HTR-8/SVneo (cell line): ENCODE measurements around the gene LRP8.

ENCODE experiments used
- DNase-seq: peaks from one replicate; pipeline ENCODE4 v3.0.0; 2011; ENCODE audit warnings: low spot score, mixed read lengths; ENCODE audit not compliant: insufficient read length
- FAIRE-seq: peaks from 2 replicates; lab custom pipeline; 2011; peaks lifted over from hg19 to GRCh38; lab: Jason Lieb, UNC

LRP8 gene

DNA sequence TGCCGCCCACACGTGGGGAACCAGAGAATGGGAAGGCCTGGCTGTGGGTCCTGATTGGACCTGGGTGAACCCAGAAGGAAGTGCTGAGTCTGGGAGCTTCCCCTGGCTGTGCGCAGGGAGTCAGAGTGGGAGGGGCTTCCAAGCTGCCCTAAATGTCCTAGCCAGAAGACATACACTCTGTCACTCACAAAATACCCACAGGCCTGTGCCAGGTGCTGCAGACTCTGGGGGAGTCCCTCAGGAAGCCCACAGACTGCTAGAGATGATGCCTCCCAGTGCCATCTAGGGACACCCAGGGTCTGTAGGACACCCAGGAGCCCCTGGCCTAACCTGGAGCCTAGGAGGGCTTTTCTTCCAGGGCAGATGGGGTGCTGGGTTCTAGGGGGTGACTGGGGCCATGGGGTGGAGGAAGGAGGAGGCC, 33.7 kb upstream of the LRP8 start:
- FAIRE-seq, result no peak
- no peak for DNase-seq

DNA sequence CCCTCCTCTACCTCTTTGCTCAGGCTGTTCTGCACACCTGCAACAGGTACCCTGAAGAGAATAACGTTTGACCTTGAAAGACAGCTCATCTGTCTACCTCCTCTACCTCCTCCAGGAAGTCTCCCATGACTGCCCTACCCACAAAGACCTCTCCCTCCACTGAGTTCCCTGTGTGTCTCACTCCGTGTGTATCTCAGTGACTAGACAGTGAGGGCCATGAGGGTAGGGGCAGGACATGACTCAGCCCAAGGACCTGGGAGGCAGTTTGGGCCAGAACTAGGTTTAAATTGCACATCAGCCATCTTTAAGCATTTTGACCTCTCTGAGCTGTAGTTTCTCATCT, 32.0 kb upstream of the LRP8 start:
- no peak for DNase-seq
- no peak for FAIRE-seq

DNA sequence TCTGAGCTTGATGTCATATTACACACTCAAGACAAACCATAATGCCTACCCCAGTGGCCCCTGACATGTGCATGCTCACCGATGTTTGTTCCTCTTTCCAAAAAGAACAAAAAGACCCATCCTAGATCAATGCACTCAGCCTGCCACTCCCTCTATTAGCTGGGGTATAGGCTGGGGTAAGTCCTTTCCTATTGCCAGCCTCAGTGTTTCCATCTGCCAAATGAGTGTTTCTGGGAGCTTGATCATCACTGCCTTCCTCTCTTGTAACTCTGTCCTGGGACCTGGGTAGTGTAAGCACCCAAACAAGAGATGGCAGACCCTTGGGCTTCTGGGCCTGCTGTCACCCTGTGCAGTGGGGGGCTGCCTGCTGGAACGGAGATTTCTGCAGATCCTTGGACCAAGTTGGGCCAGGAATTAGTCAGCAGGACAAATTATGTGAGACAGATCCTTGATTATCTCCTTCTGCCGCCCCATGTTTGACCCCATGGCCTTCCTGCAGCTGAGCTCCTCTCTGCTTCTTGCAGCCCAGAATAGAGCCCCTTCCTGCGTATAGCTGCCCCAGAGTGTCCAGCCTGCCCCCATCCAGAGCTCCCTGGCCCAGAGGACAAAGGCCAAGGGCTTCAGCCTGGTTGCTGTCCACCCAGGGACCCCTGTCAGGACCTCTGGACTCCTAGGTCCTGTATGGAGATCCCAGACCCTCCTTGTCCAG, 31.5 kb upstream of the LRP8 start:
- FAIRE-seq (no peak), DNase-seq (no peak)

DNA sequence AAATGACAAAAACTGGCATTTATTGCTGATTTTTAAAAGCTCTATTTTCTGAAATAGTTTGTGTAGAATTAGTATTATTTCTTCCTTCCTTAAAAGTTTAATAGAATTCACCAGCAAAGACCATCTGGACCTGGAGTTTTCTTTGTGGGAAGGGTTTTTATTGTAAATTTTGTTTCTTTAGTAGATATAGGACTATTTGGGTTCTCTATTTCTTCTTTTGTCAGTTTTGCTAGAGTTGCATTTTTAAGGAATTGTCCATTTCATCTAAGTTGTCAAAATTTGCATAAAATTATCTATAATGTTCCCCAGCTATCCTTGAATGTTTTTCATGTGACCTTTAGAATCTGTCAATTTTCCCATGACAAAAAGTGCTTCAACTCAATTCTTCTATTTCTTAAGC, 28.8 kb upstream of the LRP8 start:
- DNase-seq (no peak), FAIRE-seq (no peak)

DNA sequence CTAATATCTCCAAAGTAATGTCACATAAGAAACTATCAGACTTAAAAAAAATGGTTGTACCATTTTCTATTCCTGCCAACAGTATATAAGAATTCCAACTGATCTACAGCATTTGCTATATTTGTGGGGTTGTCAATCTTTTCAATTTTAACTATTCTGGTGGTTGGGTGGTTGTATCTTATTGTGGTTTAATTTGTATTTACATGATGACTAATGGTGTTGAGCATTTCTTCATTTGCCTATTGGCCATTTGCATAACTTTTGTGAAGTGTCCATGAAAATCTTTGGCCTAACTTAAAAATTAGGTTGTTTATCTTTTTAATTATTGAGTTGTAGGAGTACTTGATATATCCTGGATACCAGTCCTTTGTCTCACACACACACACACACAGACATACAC, 26.2 kb upstream of the LRP8 start:
- DNase-seq (no peak), FAIRE-seq (no peak)

DNA sequence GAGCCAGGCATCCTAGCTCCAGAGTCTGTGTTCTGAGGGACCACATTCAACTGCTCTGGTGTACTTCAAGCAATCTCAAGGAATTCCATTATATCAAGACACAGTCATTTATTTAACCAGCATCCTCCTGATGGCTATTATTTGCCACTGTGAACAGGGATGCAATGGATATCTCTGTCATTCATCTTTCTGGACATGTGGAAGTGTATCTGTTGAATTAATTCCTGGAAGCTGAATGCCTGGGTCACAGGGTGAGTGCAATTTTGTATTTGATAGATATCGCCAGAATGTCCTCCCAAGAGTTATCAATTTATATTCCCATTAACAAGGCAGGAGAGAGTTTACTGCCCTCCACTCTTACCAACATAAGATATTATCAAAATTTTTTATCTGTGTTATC, 24.7 kb upstream of the LRP8 start:
- FAIRE-seq (no peak), DNase-seq (no peak)

DNA sequence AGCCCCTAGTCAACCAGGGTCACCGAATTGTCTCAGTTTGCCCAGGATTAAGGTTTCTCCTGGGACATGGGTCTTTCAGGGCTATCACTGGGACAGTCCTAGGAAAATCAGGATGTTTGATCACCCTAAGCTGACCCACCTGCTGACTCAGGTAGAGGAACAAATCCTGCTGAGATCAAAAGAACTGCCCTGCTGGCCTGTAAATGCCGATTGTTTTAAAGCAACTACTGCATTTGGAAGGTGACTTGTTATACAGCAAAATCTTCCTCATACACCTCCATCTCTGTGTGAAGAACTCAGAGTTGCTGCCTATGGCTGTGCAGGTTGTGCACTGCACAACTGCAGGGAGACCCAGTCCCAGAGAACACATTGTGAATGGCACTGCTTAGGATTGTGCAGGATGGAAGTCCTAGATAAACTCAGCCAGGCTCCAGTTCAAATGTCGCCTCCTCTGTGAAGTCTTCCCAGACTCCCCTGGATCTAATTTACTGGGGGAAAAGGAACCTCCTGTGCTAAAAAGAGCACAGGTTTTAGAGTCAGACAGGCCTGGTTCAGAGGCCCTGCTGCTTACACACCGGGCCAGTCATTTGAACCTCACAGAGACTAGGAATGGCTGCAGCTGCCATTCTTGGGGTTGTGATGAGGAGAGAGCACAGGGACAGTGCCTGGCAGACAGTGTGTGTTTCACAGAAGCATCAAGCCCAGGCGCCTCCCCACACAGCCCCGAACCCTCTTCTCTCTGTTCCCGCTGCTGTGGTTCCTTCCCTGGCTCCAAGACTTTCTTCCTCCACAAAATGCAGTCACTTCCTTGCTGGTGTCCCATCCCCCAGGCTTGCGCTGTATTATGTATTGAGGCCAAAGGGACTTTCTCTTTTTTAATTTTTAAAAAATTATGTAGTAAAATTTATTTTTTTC, 23.2 kb upstream of the LRP8 start:
- FAIRE-seq (no peak), DNase-seq (no peak)

DNA sequence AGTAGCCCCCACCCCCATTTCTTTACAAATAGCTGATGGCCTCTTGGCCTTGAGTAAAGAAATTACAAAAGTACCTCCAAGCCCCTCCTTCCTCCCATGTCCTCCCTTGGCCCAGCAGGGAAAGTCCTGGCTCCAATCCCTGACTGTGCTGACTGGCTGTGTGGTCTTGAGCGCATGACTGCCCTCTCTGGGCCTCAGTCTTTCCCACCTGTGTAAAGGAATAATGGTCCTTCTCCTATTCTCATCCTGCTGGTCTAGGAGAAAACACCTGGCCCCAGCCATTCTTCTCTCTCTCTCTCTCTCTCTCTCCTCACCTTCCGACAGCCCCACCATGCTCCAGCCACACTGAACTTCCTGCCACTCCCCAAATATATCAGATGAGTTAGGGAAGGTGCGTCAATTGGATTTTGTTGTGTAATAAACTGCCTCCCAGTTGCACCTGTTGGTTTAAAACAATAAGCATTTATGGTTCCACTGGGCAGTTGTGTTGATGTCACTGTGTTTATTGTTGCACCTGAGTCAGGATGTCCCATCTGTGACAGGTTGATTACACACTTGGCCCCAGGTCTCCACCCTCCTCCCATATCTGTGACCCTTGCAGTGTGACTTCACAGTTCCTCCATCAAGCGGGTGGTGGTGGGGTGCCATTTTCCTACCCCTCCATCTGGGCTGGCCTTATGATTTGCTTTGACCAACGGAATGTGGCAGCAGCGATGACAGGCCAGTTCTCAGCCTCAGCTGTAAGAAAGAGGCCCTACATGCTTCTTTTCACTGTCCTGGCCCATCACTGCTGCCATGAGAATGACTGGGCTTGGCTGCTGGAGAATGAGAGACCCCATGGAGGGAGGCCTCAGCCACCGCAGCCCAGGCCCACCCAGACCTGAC, 22.3 kb upstream of the LRP8 start:
- DNase-seq, result no peak
- no peak for FAIRE-seq

DNA sequence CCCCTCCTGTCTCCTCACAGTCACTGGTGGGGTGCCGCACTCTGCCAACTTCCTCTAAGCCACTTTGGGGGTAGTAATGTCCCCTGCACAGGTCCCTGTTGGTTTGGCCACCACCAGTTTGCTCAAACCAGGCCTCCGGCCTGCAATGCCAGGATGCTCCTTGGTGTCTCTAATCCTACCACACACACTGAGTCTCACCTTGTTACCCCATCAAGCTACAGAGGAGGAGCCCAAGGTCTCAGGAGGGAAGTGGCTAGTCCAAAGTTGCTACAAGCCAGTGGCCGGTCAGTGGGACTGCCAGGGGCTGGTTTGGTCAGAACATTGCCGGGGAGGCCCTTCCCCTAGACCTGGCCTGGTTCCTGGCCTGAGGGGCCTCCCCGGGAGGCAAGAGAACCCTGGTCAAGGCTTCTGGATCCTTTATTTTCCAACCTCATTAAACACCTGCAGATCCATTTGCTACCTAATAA, 21.5 kb upstream of the LRP8 start:
- FAIRE-seq, result no peak
- no peak for DNase-seq

DNA sequence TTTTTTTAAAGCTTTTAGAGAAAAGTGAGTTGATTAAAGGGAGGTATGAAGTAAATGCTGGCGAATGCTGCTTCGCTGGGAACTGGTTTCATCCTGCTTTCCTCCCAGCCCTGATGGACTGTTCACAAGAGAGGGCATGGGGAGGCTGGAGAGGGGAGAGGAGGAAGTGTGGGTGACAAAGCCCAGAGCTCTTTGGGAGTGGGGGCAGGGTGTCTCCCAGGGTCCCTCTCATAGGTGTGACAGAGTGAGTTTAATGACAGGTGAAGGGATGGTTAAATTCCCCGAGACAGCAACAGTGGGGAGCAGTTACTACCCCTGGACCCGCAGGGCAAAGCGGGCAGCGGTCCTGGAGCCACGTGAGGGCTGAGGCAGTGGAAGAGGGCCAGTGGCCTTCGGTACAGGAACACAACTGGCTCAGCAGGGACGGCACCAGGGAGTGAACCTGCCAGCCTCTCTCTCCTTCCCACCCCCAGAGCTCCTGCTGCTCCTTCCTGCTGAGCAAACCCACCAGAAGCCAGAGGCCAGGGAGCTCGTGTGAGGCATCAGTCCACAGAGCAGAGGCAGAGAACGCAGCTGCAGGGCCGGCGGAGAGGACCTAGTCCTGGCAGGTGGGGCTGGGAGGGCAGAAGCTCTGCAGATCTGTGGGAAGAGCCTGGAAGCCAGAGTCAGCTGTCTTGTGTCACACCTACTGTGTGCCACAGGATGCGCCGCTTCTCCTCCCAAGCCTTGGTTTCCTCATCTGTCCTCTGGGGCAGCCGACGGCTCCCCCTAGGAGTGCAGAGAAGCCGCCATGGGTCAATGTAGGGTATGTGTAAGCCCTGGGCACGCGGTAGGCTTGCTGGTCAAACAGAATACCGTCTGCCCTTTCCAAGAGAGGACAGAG, 20.9 kb upstream of the LRP8 start:
- no peak for DNase-seq
- no peak for FAIRE-seq

DNA sequence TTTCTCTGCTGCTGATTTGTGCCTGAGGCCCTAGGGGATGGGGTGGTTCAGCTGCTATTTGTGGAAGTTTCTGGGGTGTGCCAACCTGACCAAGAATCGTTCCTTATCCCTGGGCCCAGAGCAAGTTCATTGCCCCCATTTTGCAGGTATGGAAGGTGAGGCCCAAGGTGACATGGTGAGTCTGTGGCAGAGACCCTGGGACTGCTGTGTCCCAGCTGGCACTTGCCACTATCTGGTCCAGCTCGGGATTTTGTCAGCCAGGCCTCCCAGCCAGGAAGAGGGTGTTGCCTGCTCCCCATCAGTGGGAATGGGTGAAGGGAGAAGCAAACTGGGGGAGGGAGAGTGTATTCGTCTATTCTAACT, 18.9 kb upstream of the LRP8 start:
- DNase-seq (no peak), FAIRE-seq (no peak)

DNA sequence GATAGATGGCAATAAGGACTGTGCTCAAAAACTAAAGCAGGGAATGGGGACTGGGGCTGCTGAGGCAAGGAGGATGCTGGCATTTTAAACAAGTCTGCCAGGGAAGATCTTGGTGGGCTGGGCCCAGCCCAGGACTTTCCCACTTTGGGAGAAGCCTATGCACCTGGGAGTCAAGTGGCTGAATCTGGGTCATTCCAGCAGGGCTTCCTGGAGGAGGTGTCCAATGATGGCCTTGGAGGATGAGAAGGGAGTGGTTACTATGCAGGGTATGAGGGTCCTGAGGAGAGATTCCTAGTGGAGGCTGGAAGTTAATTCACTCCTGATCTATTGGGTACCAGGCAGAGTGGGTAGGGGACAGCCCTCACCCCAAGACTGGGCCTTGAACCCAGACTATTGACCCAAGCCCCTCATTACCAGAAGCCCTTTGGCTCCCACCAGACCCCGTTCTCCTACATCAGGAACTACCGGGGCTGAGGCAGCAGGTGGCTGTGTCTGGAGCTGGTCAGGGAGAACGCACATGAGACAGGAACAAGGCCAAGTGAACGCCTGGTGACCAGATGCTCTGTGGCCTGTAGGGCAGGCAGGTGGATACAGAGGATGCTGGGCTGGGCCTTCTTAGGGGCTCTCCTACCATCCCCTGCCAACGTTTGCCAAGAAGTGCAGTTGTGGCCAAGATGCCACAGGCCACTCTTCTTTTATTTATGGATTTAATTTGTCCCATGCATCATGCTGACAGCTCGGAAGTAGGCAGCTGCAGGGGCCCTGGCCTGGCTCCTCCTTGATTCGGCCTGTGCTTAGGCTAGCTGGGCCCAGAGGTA, 18.3 kb upstream of the LRP8 start:
- no peak for FAIRE-seq
- DNase-seq, result no peak

DNA sequence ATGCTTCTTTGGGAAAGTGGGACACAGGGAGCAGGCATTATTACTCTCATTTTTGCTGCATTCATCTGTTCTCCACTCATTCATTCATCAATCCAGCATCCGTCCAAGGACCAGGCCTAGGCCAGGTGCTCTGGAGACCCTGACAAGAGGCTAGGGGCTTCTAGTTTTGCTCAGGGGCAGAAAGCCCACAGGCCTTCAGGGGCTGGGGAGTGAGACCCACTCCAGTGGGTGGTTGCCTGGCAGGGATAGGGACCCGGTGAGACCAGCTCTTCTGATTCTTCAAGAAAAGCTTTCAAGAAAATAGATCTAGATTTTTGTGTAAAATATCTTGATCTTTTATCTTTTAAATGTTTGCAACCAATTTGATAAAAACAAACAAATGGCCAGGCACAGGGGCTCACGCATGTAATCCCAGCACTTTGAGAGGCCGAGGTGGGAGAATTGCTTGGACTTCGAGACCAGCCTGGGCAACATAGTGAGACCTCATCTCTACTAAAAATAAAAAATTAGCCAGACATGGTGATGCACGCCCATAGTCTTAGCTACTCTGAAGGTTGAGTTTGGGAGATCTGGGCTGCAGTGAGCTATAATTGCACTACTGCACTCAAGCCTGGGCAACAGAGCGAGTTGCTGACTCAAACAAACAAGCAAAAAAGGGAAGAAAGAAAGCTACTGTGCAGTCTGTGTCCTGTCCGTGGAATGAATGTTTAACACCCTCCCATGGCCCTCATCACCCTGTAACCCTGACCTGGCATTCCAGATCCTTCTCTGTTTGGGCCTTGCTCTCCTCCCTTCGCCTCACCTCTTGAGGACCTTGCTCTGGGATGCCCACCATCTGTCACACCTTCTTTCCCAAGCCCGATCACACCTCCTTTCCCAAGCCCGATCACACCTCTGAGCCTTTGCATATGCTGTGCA, 17.3 kb upstream of the LRP8 start:
- DNase-seq (no peak), FAIRE-seq (no peak)

DNA sequence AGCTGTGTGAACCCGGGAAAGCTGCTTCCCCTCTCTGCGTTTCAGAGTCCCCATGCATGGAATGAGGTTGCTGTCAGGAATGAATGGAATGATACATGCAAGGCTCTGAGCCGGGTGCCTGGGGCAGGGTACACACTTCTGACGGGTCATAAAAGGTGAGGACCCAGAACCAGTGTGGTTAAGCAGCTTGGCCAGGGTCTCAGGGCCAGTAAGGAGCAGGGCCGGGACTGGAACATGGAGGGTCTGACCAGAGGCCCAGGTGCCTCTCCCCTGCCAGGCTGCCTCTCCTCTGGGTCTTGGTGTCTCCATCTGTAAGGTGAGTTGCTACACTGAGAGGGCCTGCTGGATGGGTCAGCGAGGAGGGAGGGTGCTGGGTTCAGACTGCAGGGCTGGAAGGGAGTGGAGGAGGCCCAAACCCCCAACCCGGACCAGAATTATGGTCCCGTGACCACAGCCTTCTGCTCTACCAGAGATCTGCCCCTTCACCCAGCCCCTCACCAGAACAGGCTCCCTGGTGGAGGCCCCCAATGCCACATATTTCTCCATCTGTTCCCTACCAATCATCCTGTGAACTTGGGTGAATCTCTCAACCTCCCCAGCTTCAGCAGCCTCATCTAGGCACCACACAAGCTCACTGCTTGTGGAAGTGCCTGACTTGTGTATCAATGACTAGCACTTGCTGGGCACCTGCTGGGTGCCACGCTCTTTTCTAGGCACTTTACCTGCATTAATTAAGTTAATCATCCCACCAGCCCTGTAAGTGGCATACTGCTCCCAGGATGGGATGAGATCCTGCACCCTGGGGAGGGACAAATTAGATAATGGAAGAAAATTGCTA, 16.2 kb upstream of the LRP8 start:
- no peak for DNase-seq
- FAIRE-seq, result no peak

DNA sequence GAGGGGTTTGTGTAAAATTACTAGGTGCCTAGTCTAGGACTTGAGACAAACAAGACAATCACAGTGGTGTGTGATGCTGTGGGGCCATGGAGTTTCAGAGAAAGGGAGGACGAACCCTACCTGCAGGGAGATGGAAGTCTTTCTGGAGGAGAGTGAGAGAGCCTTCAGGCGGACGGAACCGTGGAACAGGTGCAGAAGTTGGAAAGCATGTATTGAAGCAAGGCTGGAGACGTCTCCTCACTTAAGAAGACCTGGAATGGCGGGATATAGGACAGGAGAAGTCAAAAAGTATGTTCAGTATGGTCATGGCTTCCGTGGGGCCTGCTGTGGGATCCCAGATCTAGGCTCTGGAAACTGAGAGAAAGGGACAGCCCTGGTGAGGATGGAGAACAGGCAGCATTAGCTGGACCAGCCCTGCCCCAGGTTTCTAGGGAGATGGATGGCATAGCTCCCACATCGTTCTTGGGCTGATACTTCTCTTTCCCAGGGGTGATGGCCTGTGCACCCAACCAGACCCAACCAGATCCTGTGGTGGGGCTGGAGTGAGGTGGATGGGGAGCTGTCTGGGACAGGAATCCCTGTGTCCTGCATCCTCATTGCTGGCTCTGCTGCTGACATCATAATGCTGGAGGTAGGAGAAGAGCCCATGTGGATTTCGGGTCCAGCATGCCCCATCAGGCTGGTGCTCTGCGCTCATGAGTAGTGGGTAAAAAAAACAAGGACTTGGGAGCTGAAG, 15.0 kb upstream of the LRP8 start:
- DNase-seq, result no peak
- no peak for FAIRE-seq

DNA sequence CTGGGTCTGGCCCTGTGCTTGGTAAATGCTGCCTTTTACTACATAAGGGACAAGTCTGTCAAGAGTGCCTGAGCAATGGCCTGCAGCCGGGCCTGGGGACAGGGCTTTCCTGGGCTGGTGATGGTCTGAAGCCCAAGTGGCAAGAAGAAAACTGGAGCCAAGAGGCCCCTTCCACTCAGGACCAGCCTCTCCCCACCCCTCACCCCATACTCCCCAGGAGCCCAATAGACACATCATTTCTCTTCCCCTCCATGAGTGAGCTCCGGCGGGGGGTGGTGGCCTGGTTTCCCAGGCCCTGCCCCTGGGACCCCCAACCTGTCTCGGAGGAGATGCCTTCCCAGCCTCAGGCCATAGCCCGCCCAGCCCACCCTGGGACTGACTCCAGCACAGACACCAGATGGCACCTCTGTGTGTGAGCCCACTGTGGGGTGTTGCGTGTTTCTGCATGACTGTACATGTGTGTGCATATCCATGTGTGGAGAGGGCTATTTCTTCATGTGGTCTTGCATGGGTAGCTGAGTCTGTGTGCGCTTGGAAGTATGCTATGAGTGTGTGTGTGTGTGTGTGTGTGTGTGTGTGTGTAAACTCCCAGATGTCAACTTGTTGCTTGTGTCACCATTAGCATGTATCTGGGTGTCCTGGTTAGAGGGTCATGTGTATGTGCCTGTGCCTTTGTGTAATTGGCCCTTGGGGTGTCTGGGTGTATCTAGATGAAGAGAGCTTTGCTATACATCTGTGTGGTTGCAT, 14.3 kb upstream of the LRP8 start:
- FAIRE-seq (no peak), DNase-seq (no peak)
